HL-60 (cell line): ENCODE measurements around the gene PPIL1.

ENCODE experiments used
- POLR2AphosphoS5 ChIP-seq: IDR thresholded peaks from 2 replicates; pipeline ENCODE4 v1.6.1; 2012; ENCODE audit warnings: low read depth
- TF ChIP-seq, protein P1 (sequence below): IDR thresholded peaks from 2 replicates; pipeline ENCODE4 v1.6.1; 2012; ENCODE audit warnings: low read depth; ENCODE audit not compliant: insufficient replicate concordance
- TF ChIP-seq, protein P2 (sequence below): IDR thresholded peaks from one replicate; pipeline ENCODE4 v1.5.1; 2011; ENCODE audit warnings: low read length, control low read depth, inconsistent platforms; ENCODE audit not compliant: insufficient read depth

DNA sequence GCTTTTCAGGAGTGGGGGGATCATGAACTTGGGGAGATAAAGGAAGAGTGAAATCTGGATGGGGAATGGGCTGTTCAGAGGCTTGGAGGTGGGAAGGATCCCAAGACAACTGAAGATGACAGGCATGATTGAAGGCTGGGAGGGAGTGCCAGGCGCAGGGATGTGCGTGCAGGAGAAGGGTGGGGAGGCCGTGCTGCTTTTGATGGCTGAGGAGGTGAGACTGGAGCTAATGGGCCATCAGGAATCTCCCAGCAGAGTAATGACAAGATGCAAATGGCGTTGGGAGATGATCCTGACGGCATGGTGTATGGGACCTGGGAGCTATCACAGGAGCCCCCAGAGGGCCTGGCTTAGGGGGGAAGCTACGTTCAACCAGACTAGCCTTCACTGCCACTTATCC, 36.9 kb downstream of the PPIL1 start:
- TF ChIP-seq, protein P1, sequence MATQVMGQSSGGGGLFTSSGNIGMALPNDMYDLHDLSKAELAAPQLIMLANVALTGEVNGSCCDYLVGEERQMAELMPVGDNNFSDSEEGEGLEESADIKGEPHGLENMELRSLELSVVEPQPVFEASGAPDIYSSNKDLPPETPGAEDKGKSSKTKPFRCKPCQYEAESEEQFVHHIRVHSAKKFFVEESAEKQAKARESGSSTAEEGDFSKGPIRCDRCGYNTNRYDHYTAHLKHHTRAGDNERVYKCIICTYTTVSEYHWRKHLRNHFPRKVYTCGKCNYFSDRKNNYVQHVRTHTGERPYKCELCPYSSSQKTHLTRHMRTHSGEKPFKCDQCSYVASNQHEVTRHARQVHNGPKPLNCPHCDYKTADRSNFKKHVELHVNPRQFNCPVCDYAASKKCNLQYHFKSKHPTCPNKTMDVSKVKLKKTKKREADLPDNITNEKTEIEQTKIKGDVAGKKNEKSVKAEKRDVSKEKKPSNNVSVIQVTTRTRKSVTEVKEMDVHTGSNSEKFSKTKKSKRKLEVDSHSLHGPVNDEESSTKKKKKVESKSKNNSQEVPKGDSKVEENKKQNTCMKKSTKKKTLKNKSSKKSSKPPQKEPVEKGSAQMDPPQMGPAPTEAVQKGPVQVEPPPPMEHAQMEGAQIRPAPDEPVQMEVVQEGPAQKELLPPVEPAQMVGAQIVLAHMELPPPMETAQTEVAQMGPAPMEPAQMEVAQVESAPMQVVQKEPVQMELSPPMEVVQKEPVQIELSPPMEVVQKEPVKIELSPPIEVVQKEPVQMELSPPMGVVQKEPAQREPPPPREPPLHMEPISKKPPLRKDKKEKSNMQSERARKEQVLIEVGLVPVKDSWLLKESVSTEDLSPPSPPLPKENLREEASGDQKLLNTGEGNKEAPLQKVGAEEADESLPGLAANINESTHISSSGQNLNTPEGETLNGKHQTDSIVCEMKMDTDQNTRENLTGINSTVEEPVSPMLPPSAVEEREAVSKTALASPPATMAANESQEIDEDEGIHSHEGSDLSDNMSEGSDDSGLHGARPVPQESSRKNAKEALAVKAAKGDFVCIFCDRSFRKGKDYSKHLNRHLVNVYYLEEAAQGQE, result no peak
- TF ChIP-seq, protein P2, sequence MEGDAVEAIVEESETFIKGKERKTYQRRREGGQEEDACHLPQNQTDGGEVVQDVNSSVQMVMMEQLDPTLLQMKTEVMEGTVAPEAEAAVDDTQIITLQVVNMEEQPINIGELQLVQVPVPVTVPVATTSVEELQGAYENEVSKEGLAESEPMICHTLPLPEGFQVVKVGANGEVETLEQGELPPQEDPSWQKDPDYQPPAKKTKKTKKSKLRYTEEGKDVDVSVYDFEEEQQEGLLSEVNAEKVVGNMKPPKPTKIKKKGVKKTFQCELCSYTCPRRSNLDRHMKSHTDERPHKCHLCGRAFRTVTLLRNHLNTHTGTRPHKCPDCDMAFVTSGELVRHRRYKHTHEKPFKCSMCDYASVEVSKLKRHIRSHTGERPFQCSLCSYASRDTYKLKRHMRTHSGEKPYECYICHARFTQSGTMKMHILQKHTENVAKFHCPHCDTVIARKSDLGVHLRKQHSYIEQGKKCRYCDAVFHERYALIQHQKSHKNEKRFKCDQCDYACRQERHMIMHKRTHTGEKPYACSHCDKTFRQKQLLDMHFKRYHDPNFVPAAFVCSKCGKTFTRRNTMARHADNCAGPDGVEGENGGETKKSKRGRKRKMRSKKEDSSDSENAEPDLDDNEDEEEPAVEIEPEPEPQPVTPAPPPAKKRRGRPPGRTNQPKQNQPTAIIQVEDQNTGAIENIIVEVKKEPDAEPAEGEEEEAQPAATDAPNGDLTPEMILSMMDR, result no peak
- TF ChIP-seq POLR2AphosphoS5, result no peak
